Measurements from ENCODE around the gene KCNMA1.
A peak's percentile ranks its signal among the peaks of the same experiment; 100 is the strongest.

Gene KCNMA1

GRCh38 chr10:77236700-77237099 is 400.9 kb downstream of the KCNMA1 start:
- H3K27me3 ChIP-seq (ENCODE audit: control insufficient read depth, insufficient read depth, low read length), result no peaks in the 10 kb centered on the region
- no peaks in the 10 kb centered on the region for H3K36me3 ChIP-seq (ENCODE audit: control insufficient read depth, insufficient read depth, low read length)
- H3K4me1 ChIP-seq (ENCODE audit: control insufficient read depth, insufficient read depth, low read length), result peaks cover 60% of the 10 kb centered on the region
- H3K4me3 ChIP-seq (ENCODE audit: low read length), result no peak overlapping the region
- H3K9ac ChIP-seq (ENCODE audit: low read length), result no peak overlapping the region
- H3K27ac ChIP-seq (ENCODE audit: low read depth, low read length), result peak overlapping the region; percentile 95

- H3K27me3 ChIP-seq (ENCODE audit: control insufficient read depth, insufficient read depth, low read length), result no peaks in the 10 kb centered on the region
- no peaks in the 10 kb centered on the region for H3K36me3 ChIP-seq (ENCODE audit: control insufficient read depth, insufficient read depth, low read length)
- peak overlapping the region; percentile 56 for H3K27ac ChIP-seq (ENCODE audit: low read depth, low read length)
- H3K4me1 ChIP-seq (ENCODE audit: control insufficient read depth, insufficient read depth, low read length), result peaks cover 57% of the 10 kb centered on the region
- H3K4me3 ChIP-seq (ENCODE audit: low read length), result no peak overlapping the region
- H3K9ac ChIP-seq (ENCODE audit: low read length), result no peak overlapping the region
Observed at GRCh38 chr10:77236029-77236428, 401.6 kb downstream of the KCNMA1 start.

- Histone ChIP-seq H3K4me1 (ENCODE audit: control insufficient read depth, insufficient read depth, low read length) (peaks cover 44% of the 10 kb centered on the region), H3K4me3 (ENCODE audit: low read length) (no peak overlapping the region), H3K36me3 (ENCODE audit: control insufficient read depth, insufficient read depth, low read length) (no peaks in the 10 kb centered on the region), H3K27ac (ENCODE audit: low read depth, low read length) (peak overlapping the region; percentile 21), H3K27me3 (ENCODE audit: control insufficient read depth, insufficient read depth, low read length) (no peaks in the 10 kb centered on the region), H3K9ac (ENCODE audit: low read length) (no peak overlapping the region)
Observed at GRCh38 chr10:77234599-77234998, 403.0 kb downstream of the KCNMA1 start.

- Histone ChIP-seq H3K9ac (ENCODE audit: low read length) (no peak overlapping the region), H3K4me1 (ENCODE audit: control insufficient read depth, insufficient read depth, low read length) (peaks cover 40% of the 10 kb centered on the region), H3K36me3 (ENCODE audit: control insufficient read depth, insufficient read depth, low read length) (no peaks in the 10 kb centered on the region), H3K27ac (ENCODE audit: low read depth, low read length) (no peak overlapping the region), H3K4me3 (ENCODE audit: low read length) (no peak overlapping the region), H3K27me3 (ENCODE audit: control insufficient read depth, insufficient read depth, low read length) (no peaks in the 10 kb centered on the region)
Observed at GRCh38 chr10:77233466-77233865, 404.1 kb downstream of the KCNMA1 start.

- no peaks in the 10 kb centered on the region for H3K27me3 ChIP-seq (ENCODE audit: control insufficient read depth, insufficient read depth, low read length)
- no peaks in the 10 kb centered on the region for H3K36me3 ChIP-seq (ENCODE audit: control insufficient read depth, insufficient read depth, low read length)
- no peak overlapping the region for H3K4me3 ChIP-seq (ENCODE audit: low read length)
- peaks cover 31% of the 10 kb centered on the region for H3K4me1 ChIP-seq (ENCODE audit: control insufficient read depth, insufficient read depth, low read length)
- H3K9ac ChIP-seq (ENCODE audit: low read length), result no peak overlapping the region
- H3K27ac ChIP-seq (ENCODE audit: low read depth, low read length), result no peak overlapping the region
Observed at GRCh38 chr10:77231884-77232610, 405.6 kb downstream of the KCNMA1 start.

- Histone ChIP-seq H3K27ac (ENCODE audit: low read depth, low read length) (no peak overlapping the region), H3K36me3 (ENCODE audit: control insufficient read depth, insufficient read depth, low read length) (no peaks in the 10 kb centered on the region), H3K4me3 (ENCODE audit: low read length) (no peak overlapping the region), H3K4me1 (ENCODE audit: control insufficient read depth, insufficient read depth, low read length) (peaks cover 28% of the 10 kb centered on the region), H3K9ac (ENCODE audit: low read length) (no peak overlapping the region), H3K27me3 (ENCODE audit: control insufficient read depth, insufficient read depth, low read length) (no peaks in the 10 kb centered on the region)
Observed at GRCh38 chr10:77231375-77231774, 406.2 kb downstream of the KCNMA1 start.

- Histone ChIP-seq H3K4me1 (ENCODE audit: control insufficient read depth, insufficient read depth, low read length) (peaks cover 28% of the 10 kb centered on the region), H3K27ac (ENCODE audit: low read depth, low read length) (peak overlapping the region; percentile 27), H3K4me3 (ENCODE audit: low read length) (no peak overlapping the region), H3K9ac (ENCODE audit: low read length) (no peak overlapping the region), H3K27me3 (ENCODE audit: control insufficient read depth, insufficient read depth, low read length) (no peaks in the 10 kb centered on the region), H3K36me3 (ENCODE audit: control insufficient read depth, insufficient read depth, low read length) (no peaks in the 10 kb centered on the region)
Observed at GRCh38 chr10:77230194-77230593, 407.4 kb downstream of the KCNMA1 start.

GRCh38 chr10:77229704-77230103 is 407.9 kb downstream of the KCNMA1 start:
- H3K9ac ChIP-seq (ENCODE audit: low read length), result no peak overlapping the region
- H3K4me3 ChIP-seq (ENCODE audit: low read length), result no peak overlapping the region
- peaks cover 23% of the 10 kb centered on the region for H3K4me1 ChIP-seq (ENCODE audit: control insufficient read depth, insufficient read depth, low read length)
- no peaks in the 10 kb centered on the region for H3K36me3 ChIP-seq (ENCODE audit: control insufficient read depth, insufficient read depth, low read length)
- peak overlapping the region; percentile 79 for H3K27ac ChIP-seq (ENCODE audit: low read depth, low read length)
- no peaks in the 10 kb centered on the region for H3K27me3 ChIP-seq (ENCODE audit: control insufficient read depth, insufficient read depth, low read length)

GRCh38 chr10:77228559-77228958 is 409.0 kb downstream of the KCNMA1 start:
- H3K27me3 ChIP-seq (ENCODE audit: control insufficient read depth, insufficient read depth, low read length), result no peaks in the 10 kb centered on the region
- peak overlapping the region; percentile 79 for H3K27ac ChIP-seq (ENCODE audit: low read depth, low read length)
- no peak overlapping the region for H3K9ac ChIP-seq (ENCODE audit: low read length)
- no peak overlapping the region for H3K4me3 ChIP-seq (ENCODE audit: low read length)
- peaks cover 22% of the 10 kb centered on the region for H3K4me1 ChIP-seq (ENCODE audit: control insufficient read depth, insufficient read depth, low read length)
- H3K36me3 ChIP-seq (ENCODE audit: control insufficient read depth, insufficient read depth, low read length), result no peaks in the 10 kb centered on the region

GRCh38 chr10:77226853-77227565 is 410.6 kb downstream of the KCNMA1 start:
- Histone ChIP-seq H3K4me3 (ENCODE audit: low read length) (no peak overlapping the region), H3K27me3 (ENCODE audit: control insufficient read depth, insufficient read depth, low read length) (no peaks in the 10 kb centered on the region), H3K27ac (ENCODE audit: low read depth, low read length) (peak overlapping the region; percentile 71), H3K4me1 (ENCODE audit: control insufficient read depth, insufficient read depth, low read length) (peaks cover 22% of the 10 kb centered on the region), H3K36me3 (ENCODE audit: control insufficient read depth, insufficient read depth, low read length) (no peaks in the 10 kb centered on the region), H3K9ac (ENCODE audit: low read length) (no peak overlapping the region)

- Histone ChIP-seq H3K27ac (ENCODE audit: low read depth, low read length) (peak overlapping the region; percentile 57), H3K4me3 (ENCODE audit: low read length) (no peak overlapping the region), H3K9ac (ENCODE audit: low read length) (no peak overlapping the region), H3K36me3 (ENCODE audit: control insufficient read depth, insufficient read depth, low read length) (no peaks in the 10 kb centered on the region), H3K27me3 (ENCODE audit: control insufficient read depth, insufficient read depth, low read length) (no peaks in the 10 kb centered on the region), H3K4me1 (ENCODE audit: control insufficient read depth, insufficient read depth, low read length) (peaks cover 22% of the 10 kb centered on the region)
Observed at GRCh38 chr10:77226452-77226851, 411.2 kb downstream of the KCNMA1 start.

- no peak overlapping the region for H3K4me3 ChIP-seq (ENCODE audit: low read length)
- no peaks in the 10 kb centered on the region for H3K36me3 ChIP-seq (ENCODE audit: control insufficient read depth, insufficient read depth, low read length)
- no peak overlapping the region for H3K9ac ChIP-seq (ENCODE audit: low read length)
- peaks cover 22% of the 10 kb centered on the region for H3K4me1 ChIP-seq (ENCODE audit: control insufficient read depth, insufficient read depth, low read length)
- no peaks in the 10 kb centered on the region for H3K27me3 ChIP-seq (ENCODE audit: control insufficient read depth, insufficient read depth, low read length)
- peak overlapping the region; percentile 57 for H3K27ac ChIP-seq (ENCODE audit: low read depth, low read length)
Observed at GRCh38 chr10:77226020-77226419, 411.6 kb downstream of the KCNMA1 start.

Data from rectal smooth muscle tissue (tissue), 1 donor.